ENCODE measurements around the gene BABAM2.

BABAM2 gene

GRCh38 chr2:28181801-28182200, 291.3 kb downstream of the BABAM2 start:
- Mint-ChIP-seq H3K36me3 (peaks cover 18% of the 10 kb centered on the region), H3K9me3 (peaks cover 24% of the 10 kb centered on the region), H3K4me3 (no peak overlapping the region), H3K27me3 (no peaks in the 10 kb centered on the region), H3K27ac (no peak overlapping the region), H3K4me1 (peaks cover 20% of the 10 kb centered on the region)
- CTCF ChIA-PET: no interaction called here
- no peak for DNase-seq

DNA sequence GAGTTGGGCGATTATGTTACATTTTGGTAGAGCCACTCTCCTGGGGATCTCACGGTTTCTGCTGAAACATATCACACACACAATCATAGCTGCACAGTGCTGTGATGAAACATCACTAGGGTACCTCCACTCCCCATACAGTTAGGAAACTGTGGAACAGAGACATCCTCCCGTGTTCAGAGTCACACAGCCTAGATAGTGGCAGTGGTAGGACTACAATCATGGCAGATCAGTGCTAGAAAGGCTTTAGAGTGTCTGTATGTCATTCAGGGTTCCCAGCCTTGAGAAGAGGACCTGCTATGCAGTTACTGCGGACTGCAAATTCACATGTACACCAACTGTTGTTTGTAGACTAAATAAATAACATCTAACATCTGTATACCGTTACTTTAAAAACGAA, 291.8 kb downstream of the BABAM2 start:
- DNase-seq: no peak
- Mint-ChIP-seq H3K4me3 (no peak overlapping the region), H3K27ac (no peak overlapping the region), H3K9me3 (peaks cover 19% of the 10 kb centered on the region), H3K4me1 (peaks cover 15% of the 10 kb centered on the region), H3K27me3 (no peaks in the 10 kb centered on the region), H3K36me3 (peaks cover 13% of the 10 kb centered on the region)
- CTCF ChIA-PET: no interaction called here

- CTCF ChIA-PET: no interaction called here
- DNase-seq: no peak
- H3K9me3 Mint-ChIP-seq: peaks cover 6% of the 10 kb centered on the region
- peaks cover 3% of the 10 kb centered on the region for H3K36me3 Mint-ChIP-seq
- H3K4me1 Mint-ChIP-seq: no peaks in the 10 kb centered on the region
- no peak overlapping the region for H3K27ac Mint-ChIP-seq
- no peak overlapping the region for H3K4me3 Mint-ChIP-seq
- H3K27me3 Mint-ChIP-seq: no peaks in the 10 kb centered on the region
Measured at GRCh38 chr2:28185153-28185552, 294.6 kb downstream of the BABAM2 start.

DNA sequence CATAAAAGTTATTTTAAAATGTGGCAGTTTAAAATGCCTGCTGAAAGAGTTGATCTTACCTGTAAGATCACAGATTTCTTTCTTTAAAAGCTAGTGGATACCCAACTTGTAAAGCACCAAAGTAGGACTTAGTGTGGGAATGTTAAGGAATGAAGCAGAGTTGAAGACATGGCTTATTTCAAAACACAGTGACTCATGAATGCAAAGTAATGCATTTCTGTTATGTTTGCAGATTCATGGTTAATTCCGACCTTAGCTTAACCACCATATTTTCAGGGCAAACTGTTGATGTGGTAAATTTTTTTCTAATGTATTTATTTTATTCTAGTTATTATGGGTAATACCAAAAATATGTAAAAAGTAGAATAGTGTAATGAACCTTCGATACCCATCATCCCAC, 295.4 kb downstream of the BABAM2 start:
- Mint-ChIP-seq H3K27me3 (no peaks in the 10 kb centered on the region), H3K9me3 (peaks cover 4% of the 10 kb centered on the region), H3K36me3 (no peaks in the 10 kb centered on the region), H3K4me3 (no peak overlapping the region), H3K4me1 (no peaks in the 10 kb centered on the region), H3K27ac (no peak overlapping the region)
- no peak for DNase-seq
- CTCF ChIA-PET: no interaction called here

DNA sequence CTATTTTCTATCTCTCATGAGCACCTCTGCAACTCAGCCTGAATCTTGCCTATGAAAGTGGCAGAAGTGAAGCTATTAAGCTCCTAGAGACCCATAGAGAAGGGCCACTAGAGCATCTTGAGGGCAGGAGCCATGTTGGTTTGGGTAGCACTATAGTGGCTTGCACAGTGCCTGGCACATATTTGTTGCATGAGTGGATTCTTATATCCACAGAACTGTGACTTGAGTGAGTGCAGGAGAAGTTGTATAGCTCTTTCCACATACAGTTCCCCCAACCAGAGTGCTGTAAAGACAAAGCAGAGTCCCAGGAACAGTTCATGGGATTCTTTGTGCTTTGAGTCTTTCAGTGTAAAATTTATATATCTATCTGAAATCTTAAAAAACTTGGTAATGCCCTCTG, 296.7 kb downstream of the BABAM2 start:
- no peak for DNase-seq
- Mint-ChIP-seq H3K4me3 (no peak overlapping the region), H3K36me3 (no peaks in the 10 kb centered on the region), H3K27me3 (no peaks in the 10 kb centered on the region), H3K9me3 (peaks cover 4% of the 10 kb centered on the region), H3K27ac (no peak overlapping the region), H3K4me1 (no peaks in the 10 kb centered on the region)
- CTCF ChIA-PET: no interaction called here

GRCh38 chr2:28188436-28188835, 297.9 kb downstream of the BABAM2 start:
- no peak overlapping the region for H3K27ac Mint-ChIP-seq
- CTCF ChIA-PET: no interaction called here
- peaks cover 4% of the 10 kb centered on the region for H3K9me3 Mint-ChIP-seq

GRCh38 chr2:28193630-28194403, 303.3 kb downstream of the BABAM2 start:
- no peaks in the 10 kb centered on the region for H3K27me3 Mint-ChIP-seq
- no peak overlapping the region for H3K27ac Mint-ChIP-seq
- peaks cover 16% of the 10 kb centered on the region for H3K4me1 Mint-ChIP-seq
- no peaks in the 10 kb centered on the region for H3K36me3 Mint-ChIP-seq
- DNase-seq: no peak
- H3K4me3 Mint-ChIP-seq: no peak overlapping the region
- CTCF ChIA-PET: interaction anchor here (0.6 kb wide), 1 partner anchor 143 kb away, joined by 4 read pairs; no protein-coding TSS in a partner anchor
- no peaks in the 10 kb centered on the region for H3K9me3 Mint-ChIP-seq

More at GRCh38 chr2:28188436-28188835, 297.9 kb downstream of the BABAM2 start:
- Mint-ChIP-seq H3K36me3 (no peaks in the 10 kb centered on the region), H3K4me3 (no peak overlapping the region), H3K27me3 (no peaks in the 10 kb centered on the region), H3K4me1 (no peaks in the 10 kb centered on the region)
- DNase-seq: no peak

GRCh38 chr2:28199995-28200679, 309.6 kb downstream of the BABAM2 start:
- Mint-ChIP-seq H3K4me1 (peaks cover 7% of the 10 kb centered on the region), H3K27ac (no peak overlapping the region), H3K4me3 (no peak overlapping the region), H3K9me3 (no peaks in the 10 kb centered on the region), H3K27me3 (no peaks in the 10 kb centered on the region), H3K36me3 (peaks cover 8% of the 10 kb centered on the region)
- DNase-seq: no peak
- CTCF ChIA-PET: interaction anchor here (1.4 kb wide), 1 partner anchor 8 kb away, joined by 3 read pairs; no protein-coding TSS in a partner anchor

- H3K9me3 Mint-ChIP-seq: no peaks in the 10 kb centered on the region
- H3K36me3 Mint-ChIP-seq: peaks cover 8% of the 10 kb centered on the region
Measured at GRCh38 chr2:28201671-28202180, 311.2 kb downstream of the BABAM2 start.

DNA sequence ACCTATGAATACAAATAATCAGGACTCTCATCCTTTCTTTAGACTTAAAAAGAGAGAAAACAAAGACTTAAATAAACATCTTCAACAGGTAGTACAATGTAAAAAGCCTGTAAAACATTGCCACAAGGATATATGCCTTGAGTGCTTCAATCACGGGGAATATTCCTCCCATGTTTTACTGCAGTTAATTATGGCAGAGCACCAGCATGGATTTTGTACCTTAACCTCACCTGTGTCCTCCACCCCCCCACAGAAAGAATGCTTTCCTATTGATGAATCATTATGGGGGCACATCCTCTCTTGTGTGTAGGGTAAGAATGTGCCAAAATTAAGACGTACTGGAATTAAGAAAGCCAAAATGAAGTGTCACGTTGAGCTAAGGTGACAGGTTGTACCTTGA, 312.2 kb downstream of the BABAM2 start:
- Mint-ChIP-seq H3K36me3 (peaks cover 8% of the 10 kb centered on the region), H3K4me3 (no peak overlapping the region), H3K4me1 (peaks cover 2% of the 10 kb centered on the region), H3K27ac (no peak overlapping the region), H3K9me3 (no peaks in the 10 kb centered on the region), H3K27me3 (no peaks in the 10 kb centered on the region)
- DNase-seq: no peak
- CTCF ChIA-PET: no interaction called here

More at GRCh38 chr2:28201671-28202180, 311.2 kb downstream of the BABAM2 start:
- Mint-ChIP-seq H3K27me3 (no peaks in the 10 kb centered on the region), H3K4me1 (peaks cover 7% of the 10 kb centered on the region), H3K27ac (no peak overlapping the region), H3K4me3 (no peak overlapping the region)
- CTCF ChIA-PET: interaction anchor here (1.4 kb wide), 1 partner anchor 10 kb away, joined by 3 read pairs; no protein-coding TSS in a partner anchor
- DNase-seq: no peak

DNA sequence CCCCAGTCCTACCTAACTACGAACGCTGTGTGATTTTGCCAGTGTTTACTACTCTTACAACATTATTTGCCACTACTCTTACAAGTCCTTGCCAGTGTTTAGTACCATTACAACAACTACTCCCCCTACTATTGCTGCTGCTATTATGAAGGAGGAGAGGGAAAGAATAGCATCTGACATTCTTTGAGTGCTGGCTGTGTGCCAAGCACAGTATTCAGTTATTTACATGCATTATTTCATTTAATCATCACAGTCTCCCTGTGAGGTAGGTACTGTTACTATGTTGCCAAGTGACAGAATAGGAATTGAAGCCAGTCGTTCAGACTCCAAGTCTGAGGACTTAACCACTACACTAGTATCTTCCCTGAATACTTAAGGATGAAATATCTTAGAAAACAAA, 316.2 kb downstream of the BABAM2 start:
- no peak for DNase-seq
- Mint-ChIP-seq H3K4me3 (no peak overlapping the region), H3K36me3 (peaks cover 8% of the 10 kb centered on the region), H3K27me3 (no peaks in the 10 kb centered on the region), H3K4me1 (no peaks in the 10 kb centered on the region), H3K27ac (no peak overlapping the region), H3K9me3 (no peaks in the 10 kb centered on the region)
- CTCF ChIA-PET: no interaction called here

DNA sequence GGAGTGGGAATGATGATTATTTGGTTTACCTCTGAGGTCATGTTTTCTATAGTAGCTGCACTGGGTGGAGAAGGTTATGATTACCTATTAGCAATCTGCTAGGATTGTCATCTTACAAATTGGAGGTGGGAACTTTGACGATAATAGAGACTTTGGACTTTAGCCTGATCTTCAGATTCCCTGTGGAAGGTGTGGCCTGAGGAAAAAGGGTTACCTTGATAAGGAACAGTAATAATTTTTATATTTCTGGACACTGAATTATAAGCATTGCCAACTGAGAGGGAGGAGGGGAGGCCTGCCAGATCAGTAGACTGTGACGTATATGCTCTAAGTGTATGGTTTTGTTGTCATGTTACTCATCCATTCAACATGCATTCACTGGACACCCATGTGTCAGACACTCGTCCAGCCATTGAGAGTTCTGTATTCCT, 318.7 kb downstream of the BABAM2 start:
- no peaks in the 10 kb centered on the region for H3K36me3 Mint-ChIP-seq
- H3K27ac Mint-ChIP-seq: no peak overlapping the region
- no peaks in the 10 kb centered on the region for H3K4me1 Mint-ChIP-seq
- no peaks in the 10 kb centered on the region for H3K9me3 Mint-ChIP-seq
- no peak overlapping the region for H3K4me3 Mint-ChIP-seq
- DNase-seq: no peak
- CTCF ChIA-PET: no interaction called here
- H3K27me3 Mint-ChIP-seq: no peaks in the 10 kb centered on the region

DNA sequence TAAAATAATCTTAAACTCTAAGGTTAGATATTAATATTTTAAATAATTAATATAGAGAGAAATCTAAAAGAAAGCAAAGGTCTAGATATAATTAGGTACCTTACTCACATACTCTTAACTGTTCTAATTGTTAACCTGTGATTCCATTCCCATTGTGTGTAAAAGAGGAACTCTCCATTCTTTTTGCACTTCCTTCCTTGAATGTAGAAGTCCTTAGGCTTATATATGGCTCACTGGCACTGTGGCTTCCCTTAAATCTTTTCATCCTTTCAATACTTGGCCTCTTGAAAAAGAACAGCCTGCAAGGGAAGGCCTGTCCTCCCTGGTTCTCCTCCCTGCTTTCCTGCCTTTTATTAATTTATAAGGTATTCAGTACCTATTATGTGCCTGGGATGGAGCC, 319.3 kb downstream of the BABAM2 start:
- Mint-ChIP-seq H3K4me1 (no peaks in the 10 kb centered on the region), H3K27ac (no peak overlapping the region), H3K4me3 (no peak overlapping the region), H3K9me3 (no peaks in the 10 kb centered on the region), H3K27me3 (no peaks in the 10 kb centered on the region), H3K36me3 (no peaks in the 10 kb centered on the region)
- DNase-seq: no peak
- CTCF ChIA-PET: no interaction called here

- no peak for DNase-seq
- H3K4me1 Mint-ChIP-seq: no peaks in the 10 kb centered on the region
- no peak overlapping the region for H3K27ac Mint-ChIP-seq
- CTCF ChIA-PET: no interaction called here
- no peak overlapping the region for H3K4me3 Mint-ChIP-seq
- H3K9me3 Mint-ChIP-seq: no peaks in the 10 kb centered on the region
- no peaks in the 10 kb centered on the region for H3K36me3 Mint-ChIP-seq
- H3K27me3 Mint-ChIP-seq: no peaks in the 10 kb centered on the region
Measured at GRCh38 chr2:28210535-28210934, 320.0 kb downstream of the BABAM2 start.

DNA sequence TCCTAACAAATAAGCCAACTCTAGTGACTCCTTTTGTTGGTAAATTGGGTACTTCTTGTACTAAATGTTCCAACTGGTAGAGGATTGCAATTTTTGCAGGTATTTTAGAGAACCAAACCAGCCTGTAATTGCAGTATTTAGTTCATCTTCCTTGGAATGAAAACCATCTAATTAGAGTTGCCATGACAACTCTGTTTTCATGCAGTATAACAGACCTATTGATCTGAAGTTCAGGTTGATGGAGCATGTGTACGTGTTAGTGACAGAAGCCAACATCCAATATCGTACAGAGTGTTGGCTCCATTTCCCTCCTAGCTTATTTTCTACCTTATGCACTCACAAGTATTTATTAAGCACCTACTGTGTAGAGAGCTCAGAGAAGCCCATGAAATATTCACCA, 325.8 kb downstream of the BABAM2 start:
- Mint-ChIP-seq H3K27ac (no peak overlapping the region), H3K4me1 (no peaks in the 10 kb centered on the region), H3K27me3 (peaks cover 4% of the 10 kb centered on the region), H3K4me3 (no peak overlapping the region), H3K9me3 (no peaks in the 10 kb centered on the region), H3K36me3 (peaks cover 5% of the 10 kb centered on the region)
- no peak for DNase-seq
- CTCF ChIA-PET: no interaction called here

Data from activated naive CD4-positive, alpha-beta T cell treated with anti-CD3 and anti-CD28 coated beads, Interleukin-2, amount 10 ng/mL, durations not matched to agents 7 days and 5 days (primary cell).